Panc1 (cell line): ENCODE data around the gene TGFBR1. TPM values are rescaled to one million over a fixed set of nuclear protein-coding genes. Genes with fewer than 3 reads are reported as not detected.
"Not testable (repeated sequence)": the region's sequence is repeated elsewhere in the genome, so short reads cannot be mapped to it uniquely, and the experiment has no call there.

ENCODE experiments used
- ATAC-seq: fragments of 200-7000 bp; cut with Tn5 transposase; 2 replicates; pipeline ENCODE4 v1.9.1; 2020; ENCODE audit warnings: mild to moderate bottlenecking, moderate library complexity
- BruUV-seq: library from RNA; stranded (reverse); fragments of 400-500 nt; replicated peaks from 2 replicates; lab custom pipeline; 2021; lab: Mats Ljungman, UMichigan
- CTCF ChIA-PET: fragments of 300-600 bp; sonication (Branson Sonifier 250); formaldehyde crosslinking; loops from one replicate; lab custom pipeline; 2022; ENCODE audit warnings: antibody characterized with exemption; lab: Charles Lee
- POLR2A ChIA-PET: fragments of 300-600 bp; sonication (Branson Sonifier 250); formaldehyde crosslinking; loops from one replicate; lab custom pipeline; 2022; ENCODE audit warnings: antibody characterized with exemption; lab: Charles Lee
- DNase-seq: peaks from one replicate; pipeline ENCODE4 v3.0.0-alpha.2; 2010; ENCODE audit warnings: low read depth, low spot score
- H3K27ac ChIP-seq: 2 replicates; pipeline ENCODE4 v1.5.1; 2011; ENCODE audit warnings: mild to moderate bottlenecking, low read length, inconsistent platforms
- H3K27me3 ChIP-seq: fragments of 200-500 bp; sonication (Bioruptor generic); 2 replicates; pipeline ENCODE4 v1.6.0; 2014; ENCODE audit warnings: low read length, inconsistent platforms; ENCODE audit not compliant: control insufficient read depth, insufficient read depth
- H3K36me3 ChIP-seq: fragments of 200-500 bp; sonication (Bioruptor generic); 2 replicates; pipeline ENCODE4 v1.5.1; 2014; ENCODE audit warnings: inconsistent platforms, mild to moderate bottlenecking, low read length, moderate library complexity; ENCODE audit not compliant: control insufficient read depth, insufficient read depth
- H3K4me1 ChIP-seq: 2 replicates; pipeline ENCODE4 v1.5.1; 2011; ENCODE audit warnings: inconsistent platforms, mild to moderate bottlenecking, low read length, moderate library complexity; ENCODE audit not compliant: control insufficient read depth, insufficient read depth
- H3K4me3 ChIP-seq, 2 experiments: 2 replicates each; pipeline ENCODE4 v1.5.1; 2011 to 2012; ENCODE audit warnings: low read depth in 2 of 2, low read length in 2 of 2, mild to moderate bottlenecking in 2 of 2, inconsistent platforms in 1 of 2, moderate library complexity in 1 of 2
- H3K9me3 ChIP-seq: fragments of 200-500 bp; sonication (Bioruptor generic); 2 replicates; pipeline ENCODE4 v1.5.1; 2014; ENCODE audit warnings: low read depth, mild to moderate bottlenecking, inconsistent platforms, low read length, moderate library complexity; ENCODE audit not compliant: control insufficient read depth, insufficient read depth
- CTCF ChIP-seq: fragments of 450-650 bp; IDR thresholded peaks from 2 replicates; pipeline ENCODE4 v1.5.1; 2017; ENCODE audit warnings: mild to moderate bottlenecking
- POLR2AphosphoS5 ChIP-seq: IDR thresholded peaks from 2 replicates; pipeline ENCODE4 v1.6.1; 2012; ENCODE audit warnings: mild to moderate bottlenecking, low read depth, low read length, moderate library complexity
- REST ChIP-seq, 2 experiments: IDR thresholded peaks; 2 replicates each; pipeline ENCODE4 v1.6.1; 2011 to 2012; ENCODE audit warnings: low read depth in 2 of 2, control low read depth in 1 of 2, low read length in 1 of 2, mild to moderate bottlenecking in 1 of 2, moderate library complexity in 1 of 2; ENCODE audit not compliant: insufficient read depth in 1 of 2
- SIN3A ChIP-seq: IDR thresholded peaks from 2 replicates; pipeline ENCODE4 v1.6.1; 2012; ENCODE audit warnings: low read depth, mild to moderate bottlenecking, low read length, moderate library complexity, borderline replicate concordance; ENCODE audit not compliant: insufficient read depth
- TCF7L2 ChIP-seq: IDR thresholded peaks from 2 replicates; pipeline ENCODE4 v1.6.1; 2011; ENCODE audit warnings: mild to moderate bottlenecking, low read depth, low read length, inconsistent platforms
- in situ Hi-C: cut with HindIII; loops from 2 replicates; pipeline ENCODE4 v1.10.0; 2016; ENCODE audit warnings: low sequenced_read_pairs, low pct_unique_long_range_greater_than_20kb
- intact Hi-C: fragments of 100-400 bp; cut with micrococcal nuclease; formaldehyde crosslinking; loops from one replicate; pipeline ENCODE4 v1.10.0; 2022; ENCODE audit not compliant: unreplicated experiment
- total RNA-seq: library from RNA; stranded (reverse); gene quantifications from one replicate; pipeline ENCODE4 v1.2.1, GENCODE V29; 2021; ENCODE audit not compliant: unreplicated experiment

Gene TGFBR1
- total RNA-seq, 1 experiment from 2014 or later = 22.2 TPM

GRCh38 chr9:99192786-99193465 lies 88.0 kb downstream of the TGFBR1 start:
- TF ChIP-seq CTCF (peak; percentile 20), SIN3A (no peak)
- ChIA-PET POLR2A (no interaction called here), CTCF (no interaction called here)
- H3K27ac ChIP-seq = no peak overlapping the region
- intact Hi-C loops (no loop called here), in situ Hi-C loops (no loop called here)
- no peaks in the 10 kb centered on the region for H3K9me3 ChIP-seq
- BruUV-seq = no TSS peak
- ATAC-seq (no peak), DNase-seq (no peak)
- H3K4me3 ChIP-seq = no peak overlapping the region
- peaks cover 2% of the 10 kb centered on the region; the same call in 1 of the 2 replicates for H3K27me3 ChIP-seq
- no peaks in the 10 kb centered on the region; the same call in 1 of the 2 replicates for H3K4me1 ChIP-seq
- H3K36me3 ChIP-seq = no peaks in the 10 kb centered on the region

GRCh38 chr9:99193466-99193821 lies 88.5 kb downstream of the TGFBR1 start:
- H3K9me3 ChIP-seq = no peaks in the 10 kb centered on the region
- in situ Hi-C loops = no loop called here

GRCh38 chr9:99196484-99196883 lies 91.6 kb downstream of the TGFBR1 start:
- H3K27me3 ChIP-seq, H3K9me3 ChIP-seq, ATAC-seq, H3K36me3 ChIP-seq, H3K4me1 ChIP-seq, H3K27ac ChIP-seq, H3K4me3 ChIP-seq, in situ Hi-C loops, POLR2A ChIA-PET, CTCF ChIA-PET, DNase-seq, BruUV-seq, intact Hi-C loops: not testable (repeated sequence)

More at GRCh38 chr9:99193466-99193821, 88.5 kb downstream of the TGFBR1 start:
- Histone ChIP-seq H3K36me3 (no peaks in the 10 kb centered on the region), H3K27me3 (no peaks in the 10 kb centered on the region), H3K4me3 (no peak overlapping the region), H3K27ac (no peak overlapping the region), H3K4me1 (no peaks in the 10 kb centered on the region; the same call in 1 of the 2 replicates)
- no peak for TF ChIP-seq TCF7L2
- no peak for TF ChIP-seq REST (IDR thresholded peaks at IDR 0.05; ENCODE audit: insufficient read depth in 1 of 2, low read depth in 2 of 2, low read length in 1 of 2)
- TF ChIP-seq POLR2AphosphoS5 = no peak
- TF ChIP-seq SIN3A = no peak
- TF ChIP-seq CTCF = 0 out of 2 replicates have a peak, but pooled peaks have one; percentile 1
- DNase-seq (no peak), ATAC-seq (no peak)
- ChIA-PET POLR2A (no interaction called here), CTCF (no interaction called here)
- BruUV-seq = no TSS peak
- intact Hi-C loops = no loop called here
